Measurements from ENCODE around the gene C16orf78.

GRCh38 chr16:49333259-49333597 lies 40.4 kb upstream of the C16orf78 start:
- no peak for TF ChIP-seq SUZ12 (IDR thresholded peaks at IDR 0.05; ENCODE audit: extremely low read depth, insufficient read depth, insufficient read length)
- no peak for TF ChIP-seq ZNF274 (IDR thresholded peaks at IDR 0.05; ENCODE audit: low read depth, low read length)

All from NT2/D1 (cell line).